GM11168 (cell line): Measurements from ENCODE around the gene EDARADD.
"Not testable (repeated sequence)": the region's sequence is repeated elsewhere in the genome, so short reads cannot be mapped to it uniquely, and the experiment has no call there.

ENCODE experiments used
- in situ Hi-C: fragments of 300-500 bp; cut with MboI; formaldehyde crosslinking; loops from one replicate; pipeline ENCODE4 v1.12.0; 2022; ENCODE audit warnings: low sequenced_read_pairs; ENCODE audit not compliant: unreplicated experiment

The EDARADD gene

GRCh38 chr1:236426215-236426614 is 32.1 kb downstream of the EDARADD start:
- in situ Hi-C loops: no loop called here

GRCh38 chr1:236429715-236430274 is 35.7 kb downstream of the EDARADD start:
- in situ Hi-C loops: no loop called here

GRCh38 chr1:236433819-236434315 is 39.8 kb downstream of the EDARADD start:
- in situ Hi-C loops: no loop called here

- in situ Hi-C loops: no loop called here
Measured at GRCh38 chr1:236438614-236439013, 44.5 kb downstream of the EDARADD start.

- in situ Hi-C loops: no loop called here
Measured at GRCh38 chr1:236440373-236440772, 46.3 kb downstream of the EDARADD start.

- in situ Hi-C loops: no loop called here
Measured at GRCh38 chr1:236450779-236451178, 56.7 kb downstream of the EDARADD start.

- in situ Hi-C loops: no loop called here
Measured at GRCh38 chr1:236451796-236452373, 57.8 kb downstream of the EDARADD start.

GRCh38 chr1:236455243-236455642 is 61.2 kb downstream of the EDARADD start:
- in situ Hi-C loops: no loop called here

- in situ Hi-C loops: no loop called here
Measured at GRCh38 chr1:236457775-236458174, 63.7 kb downstream of the EDARADD start.

GRCh38 chr1:236458996-236459395 is 64.9 kb downstream of the EDARADD start:
- in situ Hi-C loops: no loop called here

GRCh38 chr1:236460103-236460502 is 66.0 kb downstream of the EDARADD start:
- in situ Hi-C loops: no loop called here

- in situ Hi-C loops: not testable (repeated sequence)
Measured at GRCh38 chr1:236464197-236464596, 70.1 kb downstream of the EDARADD start.

- in situ Hi-C loops: no loop called here
Measured at GRCh38 chr1:236465231-236465958, 71.3 kb downstream of the EDARADD start.

- in situ Hi-C loops: no loop called here
Measured at GRCh38 chr1:236465959-236466303, 71.8 kb downstream of the EDARADD start.

GRCh38 chr1:236467327-236467641 is 73.2 kb downstream of the EDARADD start:
- in situ Hi-C loops: no loop called here

- in situ Hi-C loops: no loop called here
Measured at GRCh38 chr1:236468625-236469024, 74.5 kb downstream of the EDARADD start.

- in situ Hi-C loops: no loop called here
Measured at GRCh38 chr1:236469466-236469865, 75.4 kb downstream of the EDARADD start.

- in situ Hi-C loops: no loop called here
Measured at GRCh38 chr1:236471096-236471495, 77.0 kb downstream of the EDARADD start.

- in situ Hi-C loops: no loop called here
Measured at GRCh38 chr1:236471653-236472052, 77.6 kb downstream of the EDARADD start.

- in situ Hi-C loops: no loop called here
Measured at GRCh38 chr1:236472850-236473788, 79.0 kb downstream of the EDARADD start.

GRCh38 chr1:236476019-236476418 is 81.9 kb downstream of the EDARADD start:
- in situ Hi-C loops: no loop called here
